Measurements from ENCODE around the gene MYRF.

The MYRF gene

GRCh38 chr11:61795459-61795858, 43.0 kb downstream of the MYRF start:
- DNase-seq (ENCODE audit: low spot score): no peak

- no peak for DNase-seq (ENCODE audit: low spot score)
Measured at GRCh38 chr11:61795876-61796526, 43.6 kb downstream of the MYRF start.

- peak; percentile 68 for DNase-seq (ENCODE audit: low spot score)
Measured at GRCh38 chr11:61797263-61797944, 45.0 kb downstream of the MYRF start.

GRCh38 chr11:61799665-61800284, 47.3 kb downstream of the MYRF start:
- no peak for DNase-seq (ENCODE audit: low spot score)

- DNase-seq (ENCODE audit: low spot score): no peak
Measured at GRCh38 chr11:61800331-61801281, 48.2 kb downstream of the MYRF start.

- no peak for DNase-seq (ENCODE audit: low spot score)
Measured at GRCh38 chr11:61802605-61803004, 50.2 kb downstream of the MYRF start.

- DNase-seq (ENCODE audit: low spot score): no peak
Measured at GRCh38 chr11:61803889-61804647, 51.6 kb downstream of the MYRF start.

- DNase-seq (ENCODE audit: low spot score): no peak
Measured at GRCh38 chr11:61805146-61805545, 52.7 kb downstream of the MYRF start.

- no peak for DNase-seq (ENCODE audit: low spot score)
Measured at GRCh38 chr11:61806785-61807184, 54.3 kb downstream of the MYRF start.

- no peak for DNase-seq (ENCODE audit: low spot score)
Measured at GRCh38 chr11:61810671-61811175, 58.3 kb downstream of the MYRF start.

GRCh38 chr11:61811831-61812230, 59.4 kb downstream of the MYRF start:
- DNase-seq (ENCODE audit: low spot score): no peak

- no peak for DNase-seq (ENCODE audit: low spot score)
Measured at GRCh38 chr11:61812736-61813411, 60.4 kb downstream of the MYRF start.

- no peak for DNase-seq (ENCODE audit: low spot score)
Measured at GRCh38 chr11:61814247-61814957, 62.0 kb downstream of the MYRF start.

- DNase-seq (ENCODE audit: low spot score): peak; percentile 57
Measured at GRCh38 chr11:61814958-61815789, 62.7 kb downstream of the MYRF start.

GRCh38 chr11:61815790-61816735, 63.6 kb downstream of the MYRF start:
- peak; percentile 77 for DNase-seq (ENCODE audit: low spot score)

- DNase-seq (ENCODE audit: low spot score): peak; percentile 88
Measured at GRCh38 chr11:61816736-61817455, 64.5 kb downstream of the MYRF start, which contains the start of gene FADS1. Gene FADS1, minus strand, starts transcription at chr11:61817003. Its CDS starts 74 bp downstream, at chr11:61816929.
